A549 (cell line): ENCODE measurements around the gene TXNDC17.

Experiments used
- ATOH8 ChIP-seq: fragments of 250-450 bp; sonication (Bioruptor Pico); IDR thresholded peaks from 2 replicates; pipeline ENCODE4 v1.5.0; 2020; ENCODE audit warnings: low read depth, mild to moderate bottlenecking, moderate library complexity
- NFE2L2 ChIP-seq: fragments of 150-350 bp; conservative IDR thresholded peaks from 2 replicates; pipeline ENCODE4 v1.6.1; 2014; ENCODE audit warnings: low read length
- POLR2AphosphoS2 ChIP-seq: conservative IDR thresholded peaks from 2 replicates; pipeline ENCODE4 v1.6.1; 2012; ENCODE audit warnings: low read length, improper control_type of control experiment, inconsistent platforms

DNA sequence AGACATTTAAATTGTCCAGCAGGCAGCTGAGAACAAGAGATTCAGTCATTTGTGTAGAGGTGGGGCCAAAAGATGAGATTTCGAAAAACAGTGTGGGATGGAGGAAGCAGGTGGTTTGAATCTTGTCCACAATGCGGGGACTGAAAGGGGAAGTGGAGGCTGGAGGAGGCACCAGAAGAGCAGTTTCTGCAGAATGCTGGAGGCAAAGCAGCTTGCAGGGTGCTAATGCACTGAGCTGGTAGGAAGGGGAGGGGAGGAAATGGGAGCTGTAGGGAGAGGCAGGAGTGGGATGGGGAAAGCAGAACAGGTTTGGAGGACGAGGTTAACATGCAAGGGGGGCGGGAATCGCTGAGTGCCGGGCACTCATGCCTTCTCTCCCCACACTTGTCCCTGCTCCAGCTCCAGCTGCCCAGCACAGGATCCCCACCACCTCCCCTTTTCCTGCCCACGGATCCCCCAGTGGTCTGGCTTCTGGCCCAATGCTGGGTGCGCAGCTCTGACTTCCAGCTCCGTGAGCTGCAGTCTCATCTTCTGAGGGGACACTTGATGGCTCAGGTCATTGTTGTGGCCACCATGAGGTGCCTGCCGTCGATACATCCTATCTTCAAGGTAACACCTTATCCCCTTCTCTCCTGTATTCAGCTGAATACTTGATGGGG, 20.1 kb downstream of the TXNDC17 start:
- no peak for TF ChIP-seq POLR2AphosphoS2
- no peak for TF ChIP-seq ATOH8 (CRISPR knock-in tag)
- no peak for TF ChIP-seq NFE2L2
